Hematopoietic multipotent progenitor cell treated with erythropoietin and hydrocortisone succinate and interleukin-3 and kit ligand, for 6 days (in vitro differentiated cells): ENCODE measurements around the gene FOLR2.

Experiments used
- DNase-seq: peaks from one replicate; pipeline ENCODE4 v3.0.0-alpha.2; 2015

Gene FOLR2

DNA sequence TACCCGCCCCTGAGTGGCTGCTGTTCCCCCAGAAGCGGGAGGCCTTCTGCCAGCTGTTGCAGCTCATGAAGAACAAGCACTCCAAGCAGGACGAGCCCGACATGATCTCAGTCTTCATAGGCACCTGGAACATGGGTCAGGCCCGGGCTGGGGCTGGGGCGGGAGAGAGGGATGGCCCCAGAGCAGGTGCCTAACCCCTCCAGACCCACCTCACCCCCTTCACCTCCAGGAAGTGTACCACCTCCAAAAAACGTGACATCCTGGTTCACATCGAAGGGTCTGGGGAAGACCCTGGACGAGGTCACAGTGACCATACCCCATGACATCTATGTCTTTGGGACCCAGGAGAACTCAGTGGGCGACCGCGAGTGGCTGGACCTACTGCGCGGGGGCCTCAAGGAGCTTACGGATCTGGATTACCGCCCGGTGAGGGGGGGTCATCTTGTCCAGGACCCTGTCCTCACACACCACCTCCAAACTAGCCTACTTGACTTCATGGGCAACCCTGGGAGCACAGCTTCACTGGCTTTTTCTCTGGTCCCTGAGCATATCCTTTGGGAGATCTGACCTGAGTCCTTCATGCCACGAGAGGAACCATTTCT lies 14.3 kb downstream of the FOLR2 start:
- no peak for DNase-seq

DNA sequence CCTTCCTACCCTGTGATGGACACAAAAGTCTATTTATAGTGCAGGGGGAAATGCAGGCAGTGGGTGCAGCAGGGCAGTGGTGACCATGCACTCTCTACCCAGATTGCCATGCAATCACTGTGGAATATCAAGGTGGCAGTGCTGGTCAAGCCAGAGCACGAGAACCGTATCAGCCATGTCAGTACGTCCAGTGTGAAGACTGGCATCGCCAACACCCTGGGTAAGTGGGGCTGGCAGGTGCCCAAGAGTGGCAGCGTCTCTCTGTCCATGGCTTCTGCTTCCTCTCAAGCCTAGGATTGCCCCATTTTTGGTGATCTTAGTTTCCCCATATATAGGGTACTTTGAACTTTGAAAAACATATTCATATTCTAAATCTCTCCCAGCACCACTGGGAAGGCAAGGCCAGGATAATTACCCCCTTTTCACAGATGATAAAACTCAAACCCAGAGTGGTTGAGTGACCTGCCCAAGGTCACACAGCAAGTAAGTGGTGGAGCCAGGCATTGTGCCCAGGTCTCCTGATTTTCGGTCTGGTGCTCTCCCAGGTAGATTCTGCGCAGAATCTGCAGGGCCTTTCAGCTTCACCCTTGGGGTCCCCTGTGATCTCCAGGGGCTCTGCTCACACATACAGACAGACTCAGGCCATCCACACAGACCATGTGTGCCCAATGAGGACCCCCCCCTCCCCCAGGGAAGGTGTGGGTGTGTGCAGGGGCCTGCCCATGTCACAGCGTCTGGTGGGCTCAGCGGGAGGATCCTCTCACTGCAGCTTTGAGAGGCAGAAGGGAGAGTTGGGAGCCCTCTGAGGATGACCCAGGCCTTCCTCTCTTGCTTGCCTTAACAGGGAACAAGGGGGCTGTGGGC lies 15.0 kb downstream of the FOLR2 start:
- DNase-seq = no peak

DNA sequence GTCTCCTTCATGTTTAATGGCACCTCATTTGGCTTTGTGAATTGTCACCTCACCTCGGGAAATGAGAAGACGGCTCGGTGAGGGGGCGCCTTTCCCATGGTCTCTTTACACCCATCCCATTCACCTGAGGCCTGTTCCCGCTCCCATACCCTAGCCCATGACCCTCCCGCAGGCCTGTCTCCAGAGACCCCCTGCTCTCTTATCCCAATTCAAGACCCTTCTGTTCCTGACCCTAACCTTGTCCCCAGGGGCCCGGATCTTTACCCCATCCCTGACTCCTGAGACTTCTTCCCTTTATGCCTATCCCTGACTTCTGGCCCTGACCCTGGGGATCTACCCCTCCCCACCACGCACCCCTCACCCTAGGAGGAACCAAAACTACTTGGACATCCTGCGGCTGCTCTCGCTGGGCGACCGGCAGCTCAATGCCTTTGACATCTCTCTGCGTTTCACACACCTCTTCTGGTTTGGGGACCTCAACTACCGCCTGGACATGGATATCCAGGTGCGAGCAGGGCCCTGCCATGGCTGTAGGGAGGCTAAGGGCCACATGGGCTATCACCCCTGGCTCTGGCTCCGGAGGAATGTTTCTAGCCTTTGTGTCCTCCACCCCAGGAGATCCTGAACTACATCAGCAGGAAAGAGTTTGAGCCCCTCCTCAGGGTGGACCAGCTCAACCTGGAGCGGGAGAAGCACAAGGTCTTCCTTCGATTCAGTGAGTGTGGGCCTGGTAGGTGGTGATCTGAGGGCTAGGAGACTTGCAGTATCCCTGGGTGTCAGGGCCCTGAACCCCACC lies 15.9 kb downstream of the FOLR2 start:
- DNase-seq = no peak

DNA sequence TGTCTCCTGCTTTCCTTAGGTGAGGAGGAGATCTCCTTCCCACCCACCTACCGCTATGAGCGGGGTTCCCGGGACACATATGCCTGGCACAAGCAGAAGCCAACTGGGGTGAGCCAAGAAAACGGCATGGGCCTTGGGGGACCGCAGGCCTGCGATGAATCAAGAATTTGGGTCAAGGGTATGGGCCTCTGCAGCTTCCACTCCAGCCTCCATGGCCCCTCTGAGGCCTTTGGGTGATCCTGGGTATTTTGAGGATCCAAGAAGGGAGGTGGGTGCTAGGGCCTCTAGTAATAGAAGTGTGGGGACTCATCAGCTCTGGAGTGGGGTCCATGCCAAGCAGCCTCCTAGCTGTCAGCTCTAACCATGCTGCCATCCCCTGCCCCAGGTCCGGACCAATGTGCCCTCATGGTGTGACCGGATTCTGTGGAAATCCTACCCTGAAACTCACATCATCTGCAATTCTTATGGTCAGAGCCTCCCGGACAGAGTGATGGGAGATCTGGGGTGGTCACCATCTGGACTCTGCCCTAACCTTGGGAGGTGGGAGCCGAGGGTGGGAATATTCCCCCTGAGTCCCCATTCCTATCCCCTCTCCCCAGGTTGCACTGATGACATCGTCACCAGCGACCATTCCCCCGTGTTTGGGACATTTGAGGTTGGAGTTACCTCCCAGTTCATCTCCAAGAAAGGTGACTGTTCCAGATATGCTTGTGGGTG lies 16.6 kb downstream of the FOLR2 start:
- DNase-seq = no peak

DNA sequence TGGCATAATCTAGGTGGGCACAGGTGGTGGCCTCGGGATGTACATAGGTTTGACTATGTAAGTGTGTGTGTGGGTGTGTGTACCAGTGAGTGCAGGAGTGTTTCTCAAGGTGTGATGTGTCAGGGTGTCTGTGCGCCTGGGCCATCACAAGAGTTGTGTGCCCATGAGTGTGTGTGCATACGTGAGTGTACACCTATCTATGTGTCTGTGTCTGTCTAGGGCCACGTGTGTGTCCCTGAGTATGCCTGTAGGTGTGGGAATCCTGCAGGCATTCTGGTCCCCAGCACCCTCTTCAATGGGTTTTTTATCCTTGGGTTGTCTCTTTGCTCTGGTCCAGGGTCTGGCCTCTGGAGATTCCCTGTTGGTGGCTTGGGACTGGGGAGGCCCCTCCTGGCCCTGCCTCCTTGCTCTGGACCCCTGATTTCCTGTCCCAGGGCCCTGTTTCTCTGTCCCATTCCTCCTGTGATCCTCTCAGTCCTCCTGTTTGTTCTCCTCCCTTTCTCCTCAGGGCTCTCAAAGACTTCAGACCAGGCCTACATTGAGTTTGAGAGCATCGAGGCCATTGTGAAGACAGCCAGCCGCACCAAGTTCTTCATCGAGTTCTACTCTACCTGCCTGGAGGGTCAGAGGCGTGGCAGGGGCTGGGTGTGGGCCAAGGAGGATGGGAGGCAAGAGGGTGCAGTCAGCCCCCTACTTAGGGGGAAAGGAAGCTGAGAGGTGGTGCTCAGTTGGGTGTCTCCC lies 17.3 kb downstream of the FOLR2 start:
- DNase-seq = no peak

DNA sequence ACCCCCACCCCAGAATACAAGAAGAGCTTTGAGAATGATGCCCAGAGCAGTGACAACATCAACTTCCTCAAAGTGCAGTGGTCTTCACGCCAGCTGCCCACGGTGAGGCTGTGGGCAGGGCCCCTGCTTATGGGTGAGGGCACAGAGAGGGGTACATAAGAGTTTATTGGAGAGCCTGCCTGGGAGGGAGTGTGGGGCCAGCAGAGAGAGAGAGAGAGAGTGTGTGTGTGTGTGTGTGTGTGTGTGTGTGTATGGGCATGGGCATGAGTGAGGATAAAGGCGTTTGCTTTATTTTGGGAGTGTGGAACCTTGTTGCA lies 17.9 kb downstream of the FOLR2 start:
- no peak for DNase-seq

DNA sequence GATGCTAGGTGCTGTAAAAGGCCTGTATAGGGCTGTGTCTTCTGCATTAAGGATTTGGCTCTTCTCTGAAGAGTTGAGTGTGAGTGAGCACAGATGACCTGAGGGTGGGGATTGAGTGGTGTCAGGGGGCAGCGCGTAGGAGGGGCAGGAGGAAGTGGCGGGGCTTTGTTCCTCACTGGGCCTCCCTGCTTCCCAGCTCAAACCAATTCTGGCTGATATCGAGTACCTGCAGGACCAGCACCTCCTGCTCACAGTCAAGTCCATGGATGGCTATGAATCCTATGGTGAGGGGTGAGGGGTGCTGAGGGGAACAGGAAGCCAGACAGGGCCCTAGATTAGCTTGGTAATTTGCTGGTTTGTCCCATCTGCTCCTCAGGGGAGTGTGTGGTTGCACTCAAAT lies 18.3 kb downstream of the FOLR2 start:
- no peak for DNase-seq

DNA sequence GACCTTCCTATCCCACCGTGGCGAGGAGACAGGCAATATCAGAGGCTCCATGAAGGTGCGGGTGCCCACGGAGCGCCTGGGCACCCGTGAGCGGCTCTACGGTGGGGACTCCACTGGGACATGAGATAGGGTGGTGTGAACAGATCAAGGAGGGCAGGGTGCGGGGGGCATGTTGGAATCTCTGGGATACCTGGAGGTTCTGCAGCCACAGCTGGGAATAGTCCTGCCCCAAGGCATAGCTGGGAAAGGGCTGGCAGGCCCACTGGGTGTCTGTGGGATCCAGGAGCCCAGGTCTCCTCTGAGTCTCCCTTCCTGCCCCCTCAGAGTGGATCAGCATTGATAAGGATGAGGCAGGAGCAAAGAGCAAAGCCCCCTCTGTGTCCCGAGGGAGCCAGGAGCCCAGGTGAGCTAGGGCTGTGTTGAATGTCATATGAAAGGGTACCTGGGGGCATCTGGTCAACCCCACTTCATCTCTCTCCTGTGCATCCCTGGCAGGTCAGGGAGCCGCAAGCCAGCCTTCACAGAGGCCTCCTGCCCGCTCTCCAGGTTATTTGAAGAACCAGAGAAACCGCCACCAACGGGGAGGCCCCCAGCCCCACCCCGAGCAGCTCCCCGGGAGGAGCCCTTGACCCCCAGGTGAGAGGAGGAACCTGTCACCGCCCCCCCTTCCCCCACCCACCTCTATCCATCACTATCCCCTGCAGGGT lies 18.9 kb downstream of the FOLR2 start:
- DNase-seq = no peak

DNA sequence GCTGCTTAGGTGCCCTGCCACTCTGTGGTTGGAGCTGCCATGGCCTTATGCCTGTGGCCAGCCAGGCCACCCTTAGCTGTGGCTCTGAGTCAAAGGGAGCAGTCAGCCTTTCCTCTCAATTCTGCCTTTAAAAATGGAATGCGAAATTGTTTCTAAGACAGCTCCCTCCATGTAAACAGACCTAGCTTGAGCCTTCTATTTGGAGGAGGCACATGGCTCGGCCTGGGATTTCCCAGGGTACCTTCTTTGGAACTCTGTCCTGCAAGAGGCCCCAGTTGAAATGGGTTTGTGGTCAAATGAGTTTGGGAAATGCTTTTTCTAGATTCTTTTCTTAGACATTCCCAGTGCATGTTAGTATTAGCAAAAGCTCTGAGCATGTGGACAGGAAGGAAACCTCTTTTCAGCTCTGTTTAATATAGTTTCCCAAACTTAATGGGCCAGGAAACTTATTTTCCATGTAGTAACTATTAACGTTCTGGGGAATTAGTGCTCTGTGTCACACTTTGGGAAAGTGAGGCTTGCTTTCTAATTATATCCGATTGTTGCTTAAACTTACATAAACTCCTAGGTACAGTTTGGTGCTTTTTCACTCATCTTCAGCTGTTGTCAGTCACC lies 19.6 kb downstream of the FOLR2 start:
- no peak for DNase-seq

DNA sequence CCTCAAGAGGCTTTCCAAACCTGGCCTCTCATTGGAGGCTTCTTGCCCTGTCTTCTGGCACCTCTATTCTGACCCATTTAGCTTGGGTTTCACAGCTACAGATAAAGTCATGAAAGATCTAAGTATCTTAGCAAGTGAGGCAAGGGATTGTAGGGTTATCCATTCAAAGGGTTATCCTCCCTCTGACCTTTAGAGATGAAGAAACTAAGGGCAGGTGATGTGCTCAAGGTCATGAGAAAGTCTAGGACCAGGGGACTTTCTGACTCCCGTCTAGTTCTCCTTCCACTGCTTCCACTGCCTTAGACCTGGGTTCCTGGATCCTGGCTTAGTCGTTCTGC lies 20.1 kb downstream of the FOLR2 start:
- DNase-seq = no peak

DNA sequence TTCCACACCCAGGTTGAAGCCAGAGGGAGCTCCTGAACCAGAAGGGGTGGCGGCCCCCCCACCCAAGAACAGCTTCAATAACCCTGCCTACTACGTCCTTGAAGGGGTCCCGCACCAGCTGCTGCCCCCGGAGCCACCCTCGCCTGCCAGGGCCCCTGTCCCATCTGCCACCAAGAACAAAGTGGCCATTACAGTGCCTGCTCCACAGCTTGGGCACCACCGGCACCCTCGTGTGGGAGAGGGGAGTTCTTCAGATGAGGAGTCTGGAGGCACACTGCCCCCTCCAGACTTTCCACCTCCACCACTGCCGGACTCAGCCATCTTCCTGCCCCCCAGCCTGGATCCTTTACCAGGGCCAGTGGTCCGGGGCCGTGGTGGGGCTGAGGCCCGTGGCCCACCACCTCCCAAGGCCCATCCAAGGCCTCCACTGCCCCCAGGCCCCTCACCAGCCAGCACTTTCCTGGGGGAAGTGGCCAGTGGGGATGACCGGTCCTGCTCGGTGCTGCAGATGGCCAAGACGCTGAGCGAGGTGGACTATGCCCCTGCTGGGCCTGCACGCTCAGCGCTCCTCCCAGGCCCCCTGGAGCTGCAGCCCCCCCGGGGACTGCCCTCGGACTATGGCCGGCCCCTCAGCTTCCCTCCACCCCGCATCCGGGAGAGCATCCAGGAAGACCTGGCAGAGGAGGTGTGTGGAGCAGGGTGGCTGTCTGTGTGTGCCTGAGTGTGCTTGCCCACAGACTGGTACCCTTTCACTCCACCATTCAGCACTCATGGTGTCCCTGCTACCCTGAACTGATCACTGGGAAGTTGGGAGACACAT lies 20.7 kb downstream of the FOLR2 start:
- no peak for DNase-seq

DNA sequence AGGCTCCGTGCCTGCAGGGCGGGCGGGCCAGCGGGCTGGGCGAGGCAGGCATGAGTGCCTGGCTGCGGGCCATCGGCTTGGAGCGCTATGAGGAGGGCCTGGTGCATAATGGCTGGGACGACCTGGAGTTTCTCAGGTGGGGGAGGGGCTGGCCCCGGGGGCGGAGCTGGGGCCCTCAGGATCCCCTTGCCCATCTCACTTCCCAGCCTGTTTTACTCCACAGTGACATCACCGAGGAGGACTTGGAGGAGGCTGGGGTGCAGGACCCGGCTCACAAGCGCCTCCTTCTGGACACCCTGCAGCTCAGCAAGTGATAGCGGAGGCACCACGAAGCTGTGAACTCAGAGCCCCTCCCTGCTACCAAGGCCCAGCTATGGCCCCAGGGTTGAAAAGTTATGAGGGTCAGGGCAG lies 21.5 kb downstream of the FOLR2 start:
- peak; percentile 76 for DNase-seq

DNA sequence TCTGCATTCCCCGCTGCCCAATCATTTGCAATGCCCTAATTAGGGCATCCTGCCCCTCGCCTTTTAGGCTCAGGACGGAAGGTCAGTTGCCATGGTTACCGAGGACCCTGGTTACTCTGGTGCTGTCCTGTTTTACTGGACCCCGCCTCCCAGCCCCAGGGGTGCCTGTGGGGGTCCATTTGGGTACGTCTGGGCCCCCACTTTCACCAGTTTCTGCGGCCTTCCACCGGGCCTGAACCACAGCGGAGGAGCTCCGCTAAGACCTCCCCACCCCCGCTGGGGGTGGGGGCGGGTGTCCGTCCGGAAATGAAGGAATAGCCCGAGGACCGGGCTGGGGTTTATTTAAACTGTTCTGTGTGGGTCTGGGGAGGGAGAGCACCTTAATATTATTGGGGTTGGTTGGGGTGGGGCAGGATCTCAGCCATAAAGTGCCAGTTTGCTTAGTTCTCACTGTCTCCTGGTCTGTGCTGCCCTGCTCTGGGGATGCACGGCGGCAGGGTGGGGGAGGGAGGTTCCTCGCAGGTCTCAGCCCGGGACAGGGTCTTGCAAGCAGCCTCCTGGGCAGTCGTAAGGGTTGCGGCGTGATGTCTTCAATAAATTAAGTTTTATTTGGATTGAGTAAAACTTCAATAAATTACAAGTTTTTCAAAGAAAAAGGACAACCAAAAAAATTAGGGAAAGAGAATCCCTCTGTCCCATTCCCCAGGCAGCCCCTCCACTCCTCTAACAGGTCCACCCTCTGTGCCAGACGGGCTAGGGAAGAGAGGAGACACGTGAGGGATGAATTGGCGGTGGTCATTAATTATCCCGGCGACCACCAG lies 22.1 kb downstream of the FOLR2 start:
- no peak for DNase-seq

DNA sequence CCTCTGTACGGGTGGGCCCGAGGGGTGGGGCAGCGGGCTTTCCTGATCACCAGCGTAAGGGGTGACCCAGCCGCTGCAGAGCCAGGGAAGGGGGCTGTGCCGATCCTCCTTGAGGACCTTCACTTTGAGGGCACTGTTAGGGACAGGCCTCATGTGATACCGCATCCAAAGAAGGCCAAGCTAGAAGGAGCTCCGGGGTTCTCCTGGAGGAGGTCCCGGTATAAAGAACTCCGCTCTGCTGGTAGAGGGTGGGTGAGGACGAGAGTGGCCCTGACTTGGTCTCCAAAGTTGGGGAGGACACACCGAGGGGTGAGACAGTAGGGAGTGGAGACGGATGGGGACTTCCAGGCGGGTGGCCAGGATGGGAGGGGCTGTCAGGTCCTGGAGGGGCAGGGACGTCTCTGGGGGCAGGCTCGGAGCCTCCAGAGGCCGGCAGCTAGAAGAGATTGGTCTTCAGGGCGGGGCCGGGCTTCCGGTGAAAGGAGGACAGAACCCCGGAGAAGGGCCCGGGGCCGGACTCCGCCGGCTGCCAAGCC lies 22.8 kb downstream of the FOLR2 start:
- peak; percentile 49 for DNase-seq

DNA sequence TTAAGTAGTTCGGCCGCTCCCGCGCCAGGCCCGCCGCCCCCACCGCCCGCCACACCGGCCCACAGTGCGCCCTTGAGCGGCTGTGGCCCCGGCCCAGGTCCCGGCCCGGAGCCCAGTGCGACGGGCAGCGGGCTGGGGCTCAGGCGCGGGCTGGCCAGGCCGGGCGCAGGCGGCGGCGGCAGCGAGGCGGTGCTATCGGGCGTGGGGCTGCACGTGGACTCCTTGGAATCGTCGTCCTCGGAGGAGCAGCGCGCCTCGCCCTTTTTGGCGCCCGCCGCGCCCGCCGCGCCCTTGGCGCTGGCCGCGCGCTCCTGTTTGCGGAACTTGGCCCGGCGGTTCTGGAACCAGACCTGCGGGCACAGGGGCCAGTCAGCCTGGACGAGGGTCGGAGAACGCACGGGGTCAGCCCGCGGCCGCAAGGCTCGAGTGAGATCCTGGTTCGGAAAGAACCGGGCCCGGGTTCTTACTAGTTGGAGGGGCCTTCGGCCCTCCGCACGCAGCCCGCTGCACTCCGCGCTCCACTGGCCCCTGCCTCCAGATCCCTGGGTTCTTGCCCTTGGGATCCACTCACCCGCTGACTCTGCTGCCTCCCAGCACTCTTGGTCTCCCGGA lies 23.4 kb downstream of the FOLR2 start:
- peak; percentile 77 for DNase-seq

DNA sequence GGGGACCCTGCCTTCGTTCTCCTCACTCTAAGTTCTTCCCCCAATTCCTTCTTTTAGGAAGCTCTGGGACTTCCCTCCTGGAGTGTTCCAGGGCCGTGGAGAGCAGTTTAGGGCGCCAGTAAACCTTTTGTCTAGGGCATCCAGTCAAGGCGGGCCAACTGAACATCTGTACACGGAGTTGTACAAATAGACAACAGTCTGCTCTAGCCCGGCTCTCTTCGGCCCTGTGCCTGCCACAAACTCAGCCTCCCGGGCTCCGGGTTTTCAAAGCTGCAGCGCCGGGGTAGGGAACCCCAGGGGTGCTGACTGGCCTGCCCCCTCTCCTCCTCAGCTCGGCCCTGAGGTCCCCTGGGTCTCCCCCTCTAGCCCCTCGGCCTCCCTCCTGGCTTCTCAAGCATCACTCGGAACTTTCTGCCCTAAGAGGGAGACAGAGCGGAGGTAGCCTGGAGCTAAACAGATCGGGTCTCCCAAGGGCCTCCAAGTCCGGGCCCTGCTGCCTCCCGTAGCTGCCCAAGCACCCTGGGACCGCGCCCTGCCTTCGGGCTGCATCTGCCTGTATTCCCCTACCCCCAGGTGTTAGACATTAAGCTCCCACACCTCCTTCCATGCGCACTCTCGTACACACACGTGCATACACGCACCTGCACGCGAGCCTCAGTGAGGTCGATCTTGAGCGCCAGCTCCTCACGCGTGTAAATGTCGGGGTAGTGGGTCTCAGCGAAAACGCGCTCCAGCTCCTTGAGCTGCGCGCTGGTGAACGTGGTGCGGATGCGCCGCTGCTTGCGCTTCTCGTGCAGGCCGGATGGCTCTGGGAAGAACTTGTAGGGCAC lies 24.1 kb downstream of the FOLR2 start:
- DNase-seq = peak; percentile 50

DNA sequence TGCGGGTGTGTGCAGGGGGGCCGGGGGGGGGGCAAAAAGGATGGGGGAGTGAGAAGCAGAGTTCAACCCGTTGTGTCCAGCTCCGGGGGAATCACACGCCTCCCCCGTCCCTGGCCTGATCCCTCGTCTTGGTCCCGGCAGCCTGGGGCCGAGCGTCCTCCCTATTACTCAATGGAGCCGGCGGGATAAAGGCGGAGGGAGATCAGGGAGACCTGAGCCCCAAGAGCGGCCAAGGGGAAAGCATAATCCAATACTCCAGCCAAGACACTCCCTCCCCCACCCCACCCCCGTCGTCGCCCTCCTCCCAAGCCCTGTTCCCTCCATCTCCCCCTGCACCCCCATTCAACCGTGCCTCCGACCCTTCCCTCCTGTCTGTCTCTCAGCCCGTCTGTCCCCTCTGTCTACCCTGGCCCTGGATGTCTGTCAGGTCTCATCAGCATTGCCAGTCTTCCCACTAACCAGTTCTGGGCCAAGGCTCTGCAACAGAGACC lies 24.7 kb downstream of the FOLR2 start:
- DNase-seq = no peak

DNA sequence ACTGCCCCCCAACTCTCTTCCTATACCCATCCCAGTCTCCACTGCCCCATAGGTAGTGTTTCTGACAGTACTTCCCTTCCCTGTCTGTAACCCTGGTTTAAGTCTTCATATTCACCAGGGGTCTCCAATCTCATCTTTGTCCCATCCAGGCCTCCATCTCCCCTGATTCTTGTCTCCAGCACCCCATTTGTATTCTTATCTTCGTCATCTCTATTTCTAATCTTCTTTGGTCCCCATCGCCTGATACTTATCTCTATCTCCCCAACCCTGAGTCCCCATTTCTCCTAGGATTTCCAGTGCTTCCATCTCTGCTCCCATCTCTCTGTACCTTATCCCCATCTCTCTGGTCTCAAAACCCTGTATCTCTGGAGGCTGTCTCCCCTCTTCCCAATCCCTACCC lies 25.5 kb downstream of the FOLR2 start:
- no peak for DNase-seq
